Stimulated activated CD8-positive, alpha-beta memory T cell treated with anti-CD3 and anti-CD28 coated beads, Interleukin-12 subunit alpha, Interleukin-12 subunit beta, amount 100 ng/mL, for 1 hour (primary cell): ENCODE measurements around the gene RITA1.

ENCODE experiments used
- DNase-seq: peaks from one replicate; pipeline ENCODE4 v3.0.0-alpha.2; 2020; ENCODE audit warnings: low read depth

The RITA1 gene

DNA sequence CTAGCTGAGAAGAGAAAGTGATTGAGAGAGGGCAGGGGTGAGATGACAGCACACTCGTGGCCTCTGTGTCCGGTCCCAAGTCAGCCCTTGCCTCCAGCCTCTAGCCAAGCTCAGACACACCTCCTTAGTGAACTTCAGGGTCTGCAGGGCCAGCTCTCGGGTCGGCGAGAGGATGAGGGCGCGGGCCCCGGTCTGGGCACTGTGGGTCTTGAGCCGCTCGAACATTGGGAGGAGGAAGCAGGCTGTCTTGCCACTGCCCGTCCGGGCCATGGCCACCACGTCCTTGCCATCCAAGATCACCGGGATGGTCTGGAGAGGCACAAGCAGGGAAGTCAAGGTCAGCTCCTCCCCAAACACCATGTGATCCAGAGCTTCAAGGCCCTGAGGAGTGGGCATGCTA is 6.5 kb upstream of the RITA1 start:
- no peak for DNase-seq

DNA sequence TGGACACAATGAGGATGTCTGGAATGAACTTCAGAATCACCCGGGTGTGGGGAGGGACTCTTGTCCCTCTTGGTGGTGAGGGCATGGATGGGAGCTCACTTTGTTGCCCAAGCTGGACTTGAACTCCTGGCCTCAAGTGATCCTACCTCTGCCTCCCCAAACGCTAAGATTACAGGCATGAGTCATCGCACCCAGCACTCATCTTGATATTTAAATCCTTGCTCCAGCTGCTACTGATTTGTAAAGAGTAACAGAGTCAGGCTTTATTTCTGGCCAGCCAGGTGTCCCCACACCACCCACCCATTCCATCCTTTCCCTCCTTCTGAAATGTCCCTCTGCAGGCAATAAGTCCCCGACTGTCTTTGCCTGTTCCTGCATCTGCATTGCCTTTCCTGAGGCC is 5.2 kb upstream of the RITA1 start:
- no peak for DNase-seq

GRCh38 chr12:113181975-113182374 is 3.5 kb upstream of the RITA1 start:
- DNase-seq = no peak

DNA sequence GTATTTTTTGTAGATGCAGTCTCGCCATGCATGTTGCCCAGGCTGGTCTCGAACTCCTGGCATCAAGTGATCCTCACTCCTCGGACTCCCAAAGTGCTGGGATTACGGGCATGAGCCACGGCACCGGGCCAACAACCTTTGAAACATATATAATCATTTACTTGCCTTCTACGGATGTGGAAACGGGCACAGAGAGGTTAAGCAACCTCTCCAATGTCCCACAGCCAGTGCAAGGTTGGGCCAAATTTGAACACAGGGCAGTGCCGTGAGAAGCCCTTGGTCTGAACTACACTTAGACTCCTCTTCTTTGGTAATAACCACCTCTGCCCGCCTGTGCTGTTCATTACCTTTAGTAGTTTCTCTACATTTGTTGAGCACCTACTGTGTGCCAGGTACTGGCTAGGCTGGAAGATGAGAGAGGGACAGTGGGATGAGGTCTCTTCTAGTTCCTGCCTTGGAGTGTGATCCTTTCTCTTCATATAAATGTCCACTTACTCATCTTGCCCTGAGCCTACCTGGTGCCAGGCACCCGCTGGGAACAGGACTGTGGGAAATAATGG is 2.4 kb upstream of the RITA1 start:
- no peak for DNase-seq

DNA sequence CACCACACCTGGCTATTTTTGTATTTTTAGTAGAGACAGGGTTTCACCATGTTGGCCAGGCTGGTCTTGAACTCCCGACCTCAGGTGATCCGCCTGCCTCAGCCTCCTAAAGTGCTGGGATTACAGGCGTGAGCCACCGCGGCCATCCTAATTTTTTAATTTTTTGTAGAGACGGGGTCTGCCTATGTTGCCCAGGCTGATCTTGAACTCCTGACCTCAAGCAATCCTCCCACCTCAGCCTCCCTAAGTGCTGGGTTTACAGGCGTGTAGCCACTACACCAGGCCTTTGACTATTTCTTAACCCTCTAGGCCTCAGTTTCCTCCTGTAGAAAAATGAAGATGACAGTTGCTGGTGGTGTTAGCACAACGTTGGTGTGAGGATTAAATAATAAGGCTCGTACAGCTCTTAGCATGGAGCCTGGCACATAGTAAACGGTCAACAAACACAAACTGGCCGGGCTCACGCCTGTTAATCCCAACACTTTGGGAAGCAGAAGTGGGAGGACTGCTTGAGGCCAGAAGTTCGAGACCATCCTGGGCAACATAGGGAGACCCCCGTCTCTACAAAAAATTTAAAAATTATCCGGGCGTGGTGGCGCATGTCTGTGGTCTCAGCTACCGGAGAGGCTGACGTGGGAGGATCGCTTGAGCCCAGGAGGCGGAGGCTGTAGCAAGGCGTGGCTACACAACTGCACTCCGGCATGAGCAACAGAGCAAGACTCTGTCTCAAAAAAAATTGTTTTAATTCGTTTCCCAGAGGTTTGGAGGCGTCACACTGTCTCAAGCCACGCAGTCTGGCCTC is 1.2 kb upstream of the RITA1 start:
- DNase-seq = no peak

DNA sequence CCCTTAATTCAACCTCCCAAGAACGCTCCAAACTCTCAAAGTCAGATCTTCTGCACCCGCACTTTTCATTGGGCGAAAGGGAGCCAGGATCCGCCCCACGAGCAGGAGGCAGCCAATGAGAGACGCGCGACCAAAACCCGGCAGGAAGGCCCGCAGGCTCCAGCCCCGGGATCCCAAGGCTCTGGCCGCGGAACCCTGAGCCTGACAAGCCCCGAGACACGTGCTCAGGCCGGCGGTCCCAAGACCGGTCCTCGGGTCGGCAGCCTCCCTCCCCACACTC is 681 bp upstream of the RITA1 start:
- DNase-seq = peak; percentile 72

DNA sequence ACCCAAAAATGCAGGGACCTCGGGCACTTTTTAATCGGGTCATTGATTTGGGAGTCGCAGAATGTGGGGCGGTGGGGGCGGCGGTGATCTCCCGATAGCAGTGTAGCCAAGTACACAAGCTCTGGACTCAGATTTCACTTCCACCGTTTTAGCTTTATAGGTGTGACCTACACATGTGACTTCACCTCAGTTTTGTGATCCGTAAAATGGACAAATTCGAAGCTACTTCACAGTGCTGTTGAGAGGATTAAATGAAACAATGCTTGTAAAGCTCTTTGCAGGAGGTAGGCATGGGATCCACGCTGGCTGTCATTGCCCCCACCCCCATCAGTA is 478 bp downstream of the RITA1 start:
- no peak for DNase-seq

- no peak for DNase-seq
These were observed 1.3 kb downstream of the RITA1 start for GRCh38 chr12:113186666-113187325.

DNA sequence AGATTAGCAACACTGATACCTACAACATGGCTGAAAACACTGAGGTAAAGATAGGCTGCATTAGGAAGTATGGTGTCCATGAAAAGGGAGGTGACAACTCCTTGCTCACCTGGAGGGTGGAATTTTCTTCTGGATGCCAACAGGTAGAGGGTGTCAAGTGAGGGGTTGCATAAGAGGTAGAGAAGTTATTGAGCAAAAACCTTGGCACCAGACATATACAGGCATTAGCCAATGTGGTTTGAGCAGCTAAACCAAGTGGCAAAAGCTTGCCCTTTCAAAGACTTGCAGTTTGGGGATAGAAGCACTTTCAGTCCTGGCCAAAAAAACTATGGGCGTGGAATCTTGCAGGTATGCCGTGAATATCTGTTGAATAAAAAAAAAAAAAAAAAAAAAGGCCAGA is 3.8 kb downstream of the RITA1 start:
- DNase-seq = no peak

DNA sequence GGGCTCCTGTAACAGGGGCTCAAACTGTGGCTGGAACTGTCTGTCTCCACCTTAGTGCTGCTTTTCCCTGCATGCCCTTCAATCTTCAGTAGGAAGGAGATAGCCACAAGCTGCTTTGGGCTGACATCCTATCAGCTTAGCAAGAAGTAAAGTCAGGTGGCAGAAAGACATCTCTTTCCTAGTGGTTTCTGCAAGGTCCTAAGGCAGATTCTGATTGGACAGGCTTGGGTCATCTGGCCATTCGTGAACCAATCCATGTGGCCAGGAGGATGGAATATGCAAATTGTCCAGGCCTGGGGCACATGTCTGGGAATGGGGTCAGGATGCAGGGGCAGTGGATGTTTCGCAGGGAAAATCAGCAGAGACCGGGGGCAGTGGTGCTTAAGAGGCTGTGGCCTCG is 5.2 kb downstream of the RITA1 start:
- DNase-seq = no peak

GRCh38 chr12:113191227-113191626 is 5.7 kb downstream of the RITA1 start:
- no peak for DNase-seq

DNA sequence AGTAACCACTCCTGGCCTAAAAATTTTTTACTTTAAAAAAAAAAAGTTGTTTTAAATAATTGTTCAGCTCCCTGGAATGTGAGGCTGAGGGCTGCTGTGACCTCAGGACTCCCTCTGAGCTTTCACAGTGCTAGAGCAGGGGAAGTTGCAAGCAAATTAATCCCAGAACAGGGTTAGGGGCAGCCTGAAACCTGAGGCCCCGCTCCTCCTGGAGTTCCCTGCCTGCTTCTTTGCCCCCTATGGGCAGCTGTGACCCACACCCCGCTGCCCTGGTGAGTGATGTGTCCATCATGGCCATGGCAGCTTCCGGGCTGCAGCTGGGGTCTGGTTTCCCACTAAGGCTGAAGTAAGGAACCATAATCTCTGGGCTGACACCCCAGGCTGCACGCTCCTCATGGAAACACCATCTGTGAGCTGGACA is 9.5 kb downstream of the RITA1 start:
- DNase-seq = no peak

DNA sequence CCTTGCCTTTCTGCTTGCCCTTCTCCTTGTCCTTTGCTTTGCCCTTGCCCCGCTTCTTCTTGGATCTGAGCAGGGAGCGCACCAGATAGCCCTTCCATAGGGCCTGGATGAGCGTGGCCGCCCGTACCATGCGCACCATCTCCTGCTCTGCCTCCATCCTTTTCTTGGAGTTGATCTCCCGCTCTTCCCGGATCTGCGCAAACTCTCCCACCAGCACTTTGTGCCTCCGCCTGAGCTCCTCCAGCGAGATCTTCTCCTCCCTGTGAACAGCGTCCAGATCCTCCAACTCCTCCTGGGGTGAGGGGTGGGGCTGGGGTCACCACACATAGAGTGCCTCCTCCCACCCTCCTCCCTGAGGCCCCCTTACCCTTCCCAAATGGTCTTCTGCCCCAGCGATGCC is 10.1 kb downstream of the RITA1 start:
- no peak for DNase-seq

GRCh38 chr12:113196582-113196981 is 11.1 kb downstream of the RITA1 start:
- DNase-seq = no peak

DNA sequence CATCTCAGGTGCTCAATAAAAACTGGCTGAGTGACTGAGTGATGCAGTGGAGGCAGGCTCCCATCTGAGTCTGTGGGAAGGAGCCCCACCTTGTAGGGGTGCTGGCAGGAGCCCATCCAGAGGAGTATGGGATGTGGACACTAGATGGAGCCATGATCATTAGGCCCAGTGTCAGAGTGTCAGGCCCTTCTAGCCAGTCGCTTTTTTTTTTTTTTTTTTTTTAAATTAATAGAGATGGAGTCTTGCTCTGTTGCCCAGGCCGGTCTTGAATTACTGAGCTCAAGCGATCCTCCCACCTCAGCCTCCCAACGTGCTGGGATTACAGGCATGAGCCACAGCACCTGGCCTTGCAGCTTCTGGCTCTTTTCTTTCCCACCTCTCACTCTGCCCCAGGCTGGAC is 11.5 kb downstream of the RITA1 start:
- DNase-seq = peak; percentile 32

- DNase-seq = no peak
These were observed 12.1 kb downstream of the RITA1 start for GRCh38 chr12:113197518-113198077.

DNA sequence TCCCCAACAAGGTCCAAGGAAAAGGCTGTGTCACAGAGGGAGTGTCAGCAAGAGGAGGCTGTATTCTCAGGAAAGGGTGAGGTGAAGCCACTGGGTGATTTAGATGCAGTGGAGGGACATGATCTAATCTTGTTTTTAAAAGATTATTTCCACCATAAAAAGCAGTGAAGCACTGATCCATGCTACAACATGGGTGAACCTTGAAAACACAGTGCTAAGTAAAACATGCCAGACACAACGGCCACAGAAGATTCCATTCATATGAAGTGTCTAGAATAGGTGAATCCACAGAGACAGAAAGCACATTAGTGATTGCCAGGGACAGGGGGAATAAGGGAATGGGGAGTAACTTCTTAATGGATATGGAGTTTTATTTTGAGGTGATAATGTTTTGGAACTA is 12.8 kb downstream of the RITA1 start:
- no peak for DNase-seq

GRCh38 chr12:113200021-113200797 is 14.7 kb downstream of the RITA1 start:
- DNase-seq = no peak

DNA sequence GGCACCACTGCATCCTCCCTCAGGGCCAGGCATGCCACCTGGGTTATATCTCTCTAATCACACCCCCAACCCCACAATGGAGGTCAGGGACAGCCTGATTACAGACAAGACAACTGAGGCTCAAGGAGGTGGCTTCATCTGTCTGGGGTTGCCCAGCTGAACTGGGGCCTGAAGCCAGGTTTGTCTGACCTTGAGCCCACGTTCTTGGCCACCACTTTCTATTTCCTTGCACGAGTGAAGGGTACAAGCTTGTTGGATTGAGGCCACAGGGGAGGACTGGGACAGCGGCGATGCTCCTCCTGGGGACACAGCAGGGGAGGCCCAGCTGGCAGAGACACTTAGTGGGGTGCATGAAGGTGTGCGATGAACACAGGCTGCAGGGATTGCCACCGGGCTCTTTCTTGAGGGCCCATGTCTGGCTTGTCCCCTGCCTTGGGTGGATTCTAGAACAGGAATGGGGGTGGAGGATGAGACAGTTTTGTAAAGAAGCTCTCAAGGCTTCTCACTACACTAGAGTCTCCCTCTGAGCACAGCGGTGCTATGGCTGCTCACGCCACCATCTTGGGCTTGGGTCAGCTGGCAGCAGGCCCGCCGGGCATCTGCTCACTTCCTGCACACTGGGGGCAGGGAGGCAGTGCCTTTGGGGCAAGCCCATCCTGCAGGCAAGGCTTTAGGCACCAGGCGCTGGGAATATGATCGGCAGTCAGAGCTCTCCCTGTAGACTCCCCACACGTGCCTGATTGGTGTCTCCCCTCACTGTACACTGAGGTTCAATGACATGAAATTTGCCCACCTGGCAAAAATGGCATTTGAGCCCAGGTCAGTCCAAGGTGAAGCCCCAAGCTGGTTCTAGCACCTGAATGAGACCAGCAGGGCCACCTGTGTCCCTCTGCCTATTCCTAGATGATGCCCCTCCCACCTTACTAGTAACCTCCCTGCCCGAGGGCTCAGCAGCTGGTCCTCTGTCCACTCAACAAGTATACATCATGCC is 16.0 kb downstream of the RITA1 start:
- DNase-seq = no peak

DNA sequence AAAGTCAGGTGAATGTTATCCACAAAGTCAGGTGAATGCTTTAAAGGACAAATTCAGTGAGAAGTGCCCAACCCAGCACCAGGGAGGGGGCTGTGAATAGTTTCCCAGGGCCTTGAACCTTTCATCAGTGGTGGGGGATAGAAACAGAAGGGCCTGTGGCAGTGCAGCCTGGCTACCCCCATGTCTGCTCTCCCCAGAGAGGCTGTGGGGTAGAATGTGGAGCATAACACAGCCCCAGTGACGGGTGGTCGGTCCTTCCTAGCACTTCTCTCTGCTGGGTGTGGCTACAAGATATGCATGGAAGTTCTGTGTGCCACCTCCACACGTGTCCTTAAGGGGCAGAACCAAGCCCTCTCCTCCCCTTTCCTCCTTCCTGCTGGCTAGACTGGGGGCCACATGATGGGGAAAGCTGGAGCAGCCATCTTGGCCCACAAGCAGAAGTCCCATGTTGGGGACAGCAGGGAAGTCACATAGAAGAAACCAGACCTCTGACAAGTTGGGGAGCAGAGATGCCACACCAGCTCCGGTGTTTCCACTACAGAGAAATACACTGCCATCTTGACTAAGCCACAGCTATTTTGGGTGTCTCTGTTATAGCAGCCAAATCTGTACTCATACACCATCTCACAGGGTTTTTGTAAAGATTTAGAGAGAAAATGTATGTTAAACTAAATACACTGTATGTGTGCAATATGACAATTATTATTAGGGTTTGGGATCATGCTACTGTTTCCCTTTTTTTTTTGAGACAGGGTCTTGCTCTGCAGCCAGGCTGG is 17.0 kb downstream of the RITA1 start:
- DNase-seq = no peak
